Large intestine (tissue), 3 donors: ENCODE results near the gene GRIP2. TPM values are rescaled to one million over a fixed set of nuclear protein-coding genes. Genes with fewer than 3 reads are reported as not detected.

Experiments
- DNase-seq, 2 donors: peaks; one replicate each; pipeline versions ENCODE4 v3.0.0 to v3.0.0-alpha.2; 2013
- H3K27ac ChIP-seq: one replicate; pipeline ENCODE4 v1.5.1; 2013; ENCODE audit warnings: low read length
- H3K27me3 ChIP-seq: 2 replicates; pipeline ENCODE4 v1.6.1; 2013; ENCODE audit warnings: low read length; ENCODE audit not compliant: control insufficient read depth, insufficient read depth
- H3K36me3 ChIP-seq: 2 replicates; pipeline ENCODE4 v1.6.1; 2013; ENCODE audit warnings: low read length; ENCODE audit not compliant: control insufficient read depth, insufficient read depth
- H3K4me1 ChIP-seq: one replicate; pipeline ENCODE4 v1.6.1; 2013; ENCODE audit warnings: low read length; ENCODE audit not compliant: control insufficient read depth, insufficient read depth
- H3K4me3 ChIP-seq: one replicate; pipeline ENCODE4 v1.5.1; 2013; ENCODE audit warnings: low read length
- H3K9me3 ChIP-seq: one replicate; pipeline ENCODE4 v1.6.1; 2013; ENCODE audit warnings: mild to moderate bottlenecking, low read depth, low read length, moderate library complexity; ENCODE audit not compliant: control insufficient read depth
- WGBS: methylation state at CpG from one replicate; pipeline ENCODE4 v1.1.5; 2013; ENCODE audit warnings: low lambda C conversion rate; ENCODE audit not compliant: insufficient coverage; 5-methylcytosine and 5-hydroxymethylcytosine counted together
- polyA plus RNA-seq: library from polyadenylated mRNA; unstranded; fragments of 120-200 nt; gene quantifications from one replicate; pipeline ENCODE4 v1.2.1, GENCODE V29; 2013

GRIP2 gene
- polyA plus RNA-seq, 1 donor: 1.1 TPM

GRCh38 chr3:14460342-14461005 lies 79.7 kb downstream of the GRIP2 start:
- H3K4me3 ChIP-seq: no peak overlapping the region
- no CpG with 5 or more reads among the region's 9 CpGs for WGBS
- H3K27ac ChIP-seq: no peak overlapping the region
- peaks cover 82% of the 10 kb centered on the region for H3K36me3 ChIP-seq
- no peak for DNase-seq
- no peaks in the 10 kb centered on the region for H3K4me1 ChIP-seq
- no peaks in the 10 kb centered on the region for H3K27me3 ChIP-seq
- no peaks in the 10 kb centered on the region for H3K9me3 ChIP-seq

- no peaks in the 10 kb centered on the region for H3K9me3 ChIP-seq
- no peak overlapping the region for H3K4me3 ChIP-seq
- peaks cover 81% of the 10 kb centered on the region for H3K36me3 ChIP-seq
- H3K27me3 ChIP-seq: no peaks in the 10 kb centered on the region
- DNase-seq: no peak
- WGBS: no CpG with 5 or more reads among the region's 3 CpGs
- no peak overlapping the region for H3K27ac ChIP-seq
- no peaks in the 10 kb centered on the region for H3K4me1 ChIP-seq
Measured at GRCh38 chr3:14459787-14460186, 80.4 kb downstream of the GRIP2 start.

DNA sequence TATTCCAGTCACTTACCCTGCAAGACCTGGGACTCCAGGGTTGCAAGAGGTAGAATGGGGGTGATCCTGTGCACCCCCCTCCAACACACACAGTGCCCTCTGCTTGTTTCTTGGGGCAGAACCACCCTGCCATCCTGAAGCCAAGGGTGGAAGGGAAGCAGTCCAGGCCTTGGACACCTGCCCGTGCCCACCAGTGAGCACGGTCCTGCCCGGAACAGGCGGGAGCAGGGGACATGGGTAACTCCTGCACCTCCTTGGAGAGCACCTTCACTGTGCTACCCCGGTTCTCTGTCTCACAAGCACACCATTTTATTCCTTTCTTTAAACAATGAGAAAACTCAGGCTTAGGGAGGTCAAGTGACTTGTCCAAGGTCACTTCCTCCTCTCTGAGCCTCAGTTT lies 80.8 kb downstream of the GRIP2 start:
- WGBS: no CpG with 5 or more reads among the region's 5 CpGs

GRCh38 chr3:14458434-14459275 lies 81.5 kb downstream of the GRIP2 start:
- H3K4me3 ChIP-seq: no peak overlapping the region
- H3K27ac ChIP-seq: no peak overlapping the region
- DNase-seq: no peak
- H3K9me3 ChIP-seq: no peaks in the 10 kb centered on the region
- no peaks in the 10 kb centered on the region for H3K4me1 ChIP-seq
- WGBS: 79% methylated on average over 2 of the region's 11 CpGs
- H3K36me3 ChIP-seq: peaks cover 78% of the 10 kb centered on the region
- no peaks in the 10 kb centered on the region for H3K27me3 ChIP-seq

More for the DNA sequence above, 80.8 kb downstream of the GRIP2 start:
- H3K36me3 ChIP-seq: peaks cover 81% of the 10 kb centered on the region
- no peaks in the 10 kb centered on the region for H3K4me1 ChIP-seq
- H3K27ac ChIP-seq: no peak overlapping the region
- H3K27me3 ChIP-seq: no peaks in the 10 kb centered on the region
- DNase-seq: no peak
- H3K4me3 ChIP-seq: no peak overlapping the region
- H3K9me3 ChIP-seq: no peaks in the 10 kb centered on the region

DNA sequence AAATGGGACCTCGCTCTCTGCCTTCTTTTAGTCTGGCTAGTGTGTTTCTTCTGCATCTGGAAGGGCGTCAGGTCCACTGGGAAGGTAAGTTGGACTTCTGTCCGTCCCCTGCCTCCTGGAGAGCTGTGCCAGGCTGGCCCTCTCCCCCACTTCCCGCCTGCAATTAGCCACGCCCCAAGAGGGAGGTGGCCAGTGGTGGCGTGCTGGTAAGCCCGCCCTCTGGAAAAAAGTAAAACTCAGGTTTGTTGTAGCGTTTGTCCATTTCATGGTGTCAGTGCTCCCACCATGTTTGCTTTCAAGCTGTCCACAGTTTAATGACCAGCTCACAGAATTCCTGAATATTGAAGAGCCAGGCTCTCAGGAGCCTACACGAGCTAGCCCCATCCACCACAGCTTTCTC lies 82.1 kb downstream of the GRIP2 start:
- H3K27ac ChIP-seq: no peak overlapping the region
- DNase-seq: no peak

GRCh38 chr3:14457481-14457880 lies 82.7 kb downstream of the GRIP2 start:
- WGBS: no CpG with 5 or more reads among the region's 5 CpGs
- no peak for DNase-seq
- no peaks in the 10 kb centered on the region for H3K9me3 ChIP-seq
- H3K27me3 ChIP-seq: no peaks in the 10 kb centered on the region
- peaks cover 73% of the 10 kb centered on the region for H3K36me3 ChIP-seq
- H3K27ac ChIP-seq: no peak overlapping the region
- H3K4me1 ChIP-seq: peaks cover 9% of the 10 kb centered on the region
- no peak overlapping the region for H3K4me3 ChIP-seq

More for the DNA sequence above, 82.1 kb downstream of the GRIP2 start:
- H3K27me3 ChIP-seq: no peaks in the 10 kb centered on the region
- H3K4me3 ChIP-seq: no peak overlapping the region
- H3K4me1 ChIP-seq: peaks cover 5% of the 10 kb centered on the region
- H3K9me3 ChIP-seq: no peaks in the 10 kb centered on the region
- no CpG with 5 or more reads among the region's 9 CpGs for WGBS
- H3K36me3 ChIP-seq: peaks cover 72% of the 10 kb centered on the region

DNA sequence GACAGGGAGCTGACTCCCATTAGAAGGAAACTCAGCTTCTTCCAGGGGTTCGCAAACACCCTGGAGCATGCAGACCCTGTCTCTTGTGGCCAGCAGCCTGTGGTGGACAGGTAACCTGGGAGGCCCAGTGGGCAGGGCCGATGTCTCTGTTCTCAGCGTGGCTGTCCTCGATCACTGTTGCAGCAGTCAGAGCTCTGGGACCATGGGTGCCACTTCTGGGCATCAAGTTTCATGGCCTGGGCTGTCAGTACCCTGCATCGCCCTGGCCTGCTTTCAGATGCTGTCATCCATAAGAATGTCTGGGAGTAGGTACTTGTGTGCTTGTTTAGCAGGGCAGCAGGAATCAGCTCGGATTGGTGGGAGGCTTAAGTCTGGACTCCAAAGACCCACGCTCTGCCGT lies 83.3 kb downstream of the GRIP2 start:
- H3K4me3 ChIP-seq: no peak overlapping the region
- H3K27ac ChIP-seq: no peak overlapping the region
- no CpG with 5 or more reads among the region's 8 CpGs for WGBS
- H3K27me3 ChIP-seq: no peaks in the 10 kb centered on the region
- H3K9me3 ChIP-seq: no peaks in the 10 kb centered on the region
- no peak for DNase-seq
- peaks cover 72% of the 10 kb centered on the region for H3K36me3 ChIP-seq
- peaks cover 16% of the 10 kb centered on the region for H3K4me1 ChIP-seq

DNA sequence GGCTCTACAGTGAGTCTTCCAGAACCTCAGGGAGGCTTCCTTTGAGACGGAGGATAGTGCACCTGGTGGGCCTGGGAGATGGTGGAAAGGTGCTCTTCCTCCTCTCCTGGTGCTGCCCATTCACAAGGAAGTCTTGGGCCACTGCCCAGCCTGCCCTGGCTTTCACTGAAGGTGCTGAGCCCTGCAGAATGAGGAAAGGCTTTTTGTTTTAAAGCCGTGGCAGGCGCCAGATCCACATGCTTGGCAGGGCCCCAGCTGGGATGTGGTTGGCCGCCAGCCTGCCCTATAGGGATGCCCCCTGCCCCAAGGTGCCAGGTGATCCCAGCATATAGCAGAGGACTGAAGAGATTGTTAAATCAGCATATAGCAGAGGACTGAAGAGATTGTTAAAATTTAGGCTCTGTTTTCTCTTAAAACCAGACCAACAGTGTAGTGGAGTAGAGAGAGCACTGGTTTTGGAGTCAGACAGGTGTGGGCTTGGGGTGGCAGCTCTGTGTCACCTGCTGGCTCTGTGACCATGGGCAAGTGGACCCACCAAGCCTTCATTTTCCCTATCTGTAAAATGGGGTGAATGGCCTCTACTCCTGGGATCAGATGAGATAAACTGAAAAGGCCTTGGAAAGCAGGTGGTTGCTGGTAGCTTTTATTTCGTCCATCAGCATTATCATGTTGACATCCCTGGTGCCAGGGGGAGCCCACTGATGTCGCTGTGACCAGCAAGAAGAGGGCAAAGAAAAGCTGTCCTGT lies 84.4 kb downstream of the GRIP2 start:
- Histone ChIP-seq H3K27me3 (no peaks in the 10 kb centered on the region), H3K27ac (no peak overlapping the region), H3K36me3 (peaks cover 69% of the 10 kb centered on the region), H3K4me1 (peaks cover 17% of the 10 kb centered on the region), H3K4me3 (no peak overlapping the region), H3K9me3 (no peaks in the 10 kb centered on the region)
- no peak for DNase-seq
- WGBS: no CpG with 5 or more reads among the region's 6 CpGs

DNA sequence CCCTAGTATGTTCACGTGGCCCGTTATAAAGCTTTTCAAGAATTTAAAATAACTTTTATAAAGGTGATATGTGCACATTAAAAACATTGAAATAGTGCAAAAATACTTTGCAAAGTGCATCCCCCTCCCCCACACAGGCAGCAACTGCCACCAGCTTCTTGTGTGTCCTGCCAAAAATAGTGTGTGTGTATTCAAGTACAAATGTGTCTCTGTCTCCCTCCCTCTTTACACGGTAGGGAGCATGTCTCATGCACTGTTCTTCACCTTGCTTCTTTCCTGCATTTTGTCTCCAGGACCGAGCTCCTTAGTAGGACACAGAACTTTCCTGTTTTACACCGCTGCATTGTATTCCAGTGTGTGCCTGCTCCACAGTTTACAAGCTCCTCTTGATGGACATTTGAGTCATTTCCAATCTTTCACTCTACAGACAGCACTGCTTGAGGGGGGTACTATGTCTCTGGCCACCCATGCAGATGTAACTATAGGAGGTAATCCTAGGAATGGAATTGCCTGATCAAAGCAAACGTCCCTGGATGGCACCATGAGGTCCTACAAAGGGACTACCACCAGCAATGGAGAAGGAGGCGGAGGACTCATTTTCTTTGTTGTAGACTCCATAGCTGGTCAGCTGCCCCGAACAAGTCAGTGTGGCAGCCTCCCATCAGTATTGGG lies 85.4 kb downstream of the GRIP2 start:
- Histone ChIP-seq H3K4me1 (peaks cover 17% of the 10 kb centered on the region), H3K27ac (no peak overlapping the region), H3K4me3 (no peak overlapping the region), H3K27me3 (no peaks in the 10 kb centered on the region), H3K9me3 (no peaks in the 10 kb centered on the region), H3K36me3 (peaks cover 67% of the 10 kb centered on the region)
- no peak for DNase-seq
- no CpG with 5 or more reads among the region's 8 CpGs for WGBS
